Measurements from ENCODE around the gene ARHGAP32.

DNA sequence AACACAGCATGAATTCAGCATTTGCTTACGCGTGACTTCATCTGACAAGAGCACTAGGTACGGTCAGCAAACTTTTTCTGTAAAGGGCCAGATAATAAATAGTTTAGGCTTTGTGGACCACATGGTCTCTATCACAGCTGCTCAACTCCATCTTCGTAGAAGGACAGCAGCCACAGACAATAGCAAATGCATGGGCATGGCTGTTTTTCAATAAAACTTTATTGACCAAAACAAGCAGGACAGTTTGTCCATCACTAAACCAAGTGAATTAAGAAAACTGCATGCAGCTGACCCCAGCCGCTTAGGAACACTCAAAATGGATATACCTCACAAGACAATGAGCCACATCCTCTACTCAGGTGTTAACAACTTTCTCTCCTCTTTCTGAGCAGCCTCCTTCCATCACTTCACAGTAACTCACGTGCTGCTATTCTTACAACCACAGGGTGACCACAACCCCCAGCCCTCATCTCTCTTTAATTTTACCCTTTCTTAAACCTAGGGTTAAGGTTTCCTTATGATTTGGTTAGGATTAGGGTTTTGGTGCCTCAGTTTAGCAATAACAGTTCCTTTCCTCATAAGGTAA lies 22.7 kb upstream of the ARHGAP32 start:
- TF ChIP-seq, protein P1, sequence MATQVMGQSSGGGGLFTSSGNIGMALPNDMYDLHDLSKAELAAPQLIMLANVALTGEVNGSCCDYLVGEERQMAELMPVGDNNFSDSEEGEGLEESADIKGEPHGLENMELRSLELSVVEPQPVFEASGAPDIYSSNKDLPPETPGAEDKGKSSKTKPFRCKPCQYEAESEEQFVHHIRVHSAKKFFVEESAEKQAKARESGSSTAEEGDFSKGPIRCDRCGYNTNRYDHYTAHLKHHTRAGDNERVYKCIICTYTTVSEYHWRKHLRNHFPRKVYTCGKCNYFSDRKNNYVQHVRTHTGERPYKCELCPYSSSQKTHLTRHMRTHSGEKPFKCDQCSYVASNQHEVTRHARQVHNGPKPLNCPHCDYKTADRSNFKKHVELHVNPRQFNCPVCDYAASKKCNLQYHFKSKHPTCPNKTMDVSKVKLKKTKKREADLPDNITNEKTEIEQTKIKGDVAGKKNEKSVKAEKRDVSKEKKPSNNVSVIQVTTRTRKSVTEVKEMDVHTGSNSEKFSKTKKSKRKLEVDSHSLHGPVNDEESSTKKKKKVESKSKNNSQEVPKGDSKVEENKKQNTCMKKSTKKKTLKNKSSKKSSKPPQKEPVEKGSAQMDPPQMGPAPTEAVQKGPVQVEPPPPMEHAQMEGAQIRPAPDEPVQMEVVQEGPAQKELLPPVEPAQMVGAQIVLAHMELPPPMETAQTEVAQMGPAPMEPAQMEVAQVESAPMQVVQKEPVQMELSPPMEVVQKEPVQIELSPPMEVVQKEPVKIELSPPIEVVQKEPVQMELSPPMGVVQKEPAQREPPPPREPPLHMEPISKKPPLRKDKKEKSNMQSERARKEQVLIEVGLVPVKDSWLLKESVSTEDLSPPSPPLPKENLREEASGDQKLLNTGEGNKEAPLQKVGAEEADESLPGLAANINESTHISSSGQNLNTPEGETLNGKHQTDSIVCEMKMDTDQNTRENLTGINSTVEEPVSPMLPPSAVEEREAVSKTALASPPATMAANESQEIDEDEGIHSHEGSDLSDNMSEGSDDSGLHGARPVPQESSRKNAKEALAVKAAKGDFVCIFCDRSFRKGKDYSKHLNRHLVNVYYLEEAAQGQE (IDR thresholded peaks at IDR 0.05; ENCODE audit: insufficient read depth in 1 of 2, low read depth in 2 of 2, low read length in 2 of 2): no peak
- TF ChIP-seq TAF1 (IDR thresholded peaks at IDR 0.05; ENCODE audit: borderline replicate concordance, insufficient read depth, low read length) (no peak), POLR2AphosphoS5 (IDR thresholded peaks at IDR 0.05; ENCODE audit: low read depth, low read length) (no peak), SIN3A (IDR thresholded peaks at IDR 0.05; ENCODE audit: borderline replicate concordance, insufficient read depth, low read length) (no peak)

Data from PFSK-1 (cell line).